Stomach (tissue), 19 donors: ENCODE measurements around the gene MARS2. TPM values are rescaled to one million over a fixed set of nuclear protein-coding genes. Genes with fewer than 3 reads are reported as not detected.

Experiments used
- DNase-seq, 2 donors: peaks; one replicate each; pipeline versions ENCODE4 v3.0.0 to v3.0.0-alpha.2; 2013 to 2019
- H3K27ac ChIP-seq, 5 donors: fragments of 200-600 bp in 4 of 5; sonication (generic) in 4 of 5; one replicate each; pipeline ENCODE4 v1.5.1; 2013 to 2019; ENCODE audit warnings: mild to moderate bottlenecking in 1 of 5, moderate library complexity in 1 of 5
- H3K27me3 ChIP-seq, 3 donors: fragments of 200-600 bp; sonication (generic); one replicate each; pipeline ENCODE4 v1.5.1; 2017 to 2019; ENCODE audit warnings: mixed run types in 1 of 3
- H3K36me3 ChIP-seq, 4 donors: fragments of 200-600 bp; sonication (generic); 1 replicate in 3 of 4; 2 replicates in 1 of 4; pipeline ENCODE4 v1.5.1; 2016 to 2019
- H3K4me1 ChIP-seq, 4 donors: fragments of 200-600 bp; sonication (generic); one replicate each; pipeline ENCODE4 v1.5.1; 2016 to 2019
- H3K4me3 ChIP-seq, 4 donors: fragments of 200-600 bp; sonication (generic) in 3 of 4; one replicate each; pipeline ENCODE4 v1.5.1; 2016 to 2019; ENCODE audit warnings: mild to moderate bottlenecking in 1 of 4
- H3K9me3 ChIP-seq, 4 donors: fragments of 200-600 bp; sonication (generic); one replicate each; pipeline ENCODE4 v1.5.1; 2016 to 2019
- CTCF ChIP-seq, 7 experiments: fragments of 450-650 bp in 4 of 7; fragments of 200-600 bp in 3 of 7; sonication (generic) in 3 of 7; IDR thresholded peaks; one replicate each; pipeline ENCODE4 v1.5.1; 2016 to 2019; ENCODE audit warnings: antibody characterized with exemption in 7 of 7, control low read depth in 2 of 7, mild to moderate bottlenecking in 1 of 7
- EP300 ChIP-seq: sonication (generic); formaldehyde crosslinking; IDR thresholded peaks from one replicate; pipeline ENCODE4 v1.6.1; 2017; ENCODE audit warnings: antibody characterized with exemption
- POLR2A ChIP-seq, 4 donors: fragments of 450-650 bp; IDR thresholded peaks; one replicate each; pipeline ENCODE4 v1.6.1; 2016; ENCODE audit warnings: antibody characterized with exemption in 4 of 4, control low read depth in 2 of 4, mild to moderate bottlenecking in 1 of 4, moderate library complexity in 1 of 4
- POLR2AphosphoS5 ChIP-seq, 3 donors: sonication (generic); formaldehyde crosslinking; IDR thresholded peaks; one replicate each; pipeline ENCODE4 v1.6.1; 2016; ENCODE audit warnings: antibody characterized with exemption in 3 of 3
- WGBS, 5 donors: extraction: QIAGEN DNeasy Blood & Tissue Kit in 3 of 5; methylation state at CpG; one replicate each; pipeline versions ENCODE4 v1.1.5 to v1.1.7; 2013 to 2018; 5-methylcytosine and 5-hydroxymethylcytosine counted together
- intact Hi-C: fragments of 100-400 bp; cut with DNase I; formaldehyde crosslinking; loops from one replicate; pipeline ENCODE4 v1.15.1; 2023; ENCODE audit warnings: low total_unique reads
- long read RNA-seq, 10 donors: transcript quantifications; one replicate each; lab custom pipeline, GENCODE V29; 2026
- polyA plus RNA-seq, 3 donors: library from polyadenylated mRNA; stranded (reverse); fragments of 200-250 nt; gene quantifications; one replicate each; pipeline ENCODE4 v1.2.3, GENCODE V29; 2013
- total RNA-seq, 5 donors: library from RNA; depleted of rRNA; stranded (reverse); fragments of >200 nt; gene quantifications; one replicate each; pipeline versions ENCODE4 v1.1.0 to v1.2.3, GENCODE V29; 2014 to 2016
- donor health status: healthy with polysubstance abuse.
- donor health status: Bipolar disorder and iron deficiency.
- donor health status: healthy.

MARS2 gene
- 10 to 100 TPM in 1 of 5 donors, 1 to 10 TPM in 3, under 1 TPM in 1; 0.58 to 14.8 (median 6.8) TPM for total RNA-seq
- polyA plus RNA-seq = 1 to 10 TPM; 2.4 to 3.2 (median 3.0) TPM
- long read RNA-seq, donor 1 = 0 reads
- long read RNA-seq, donor 2, partial matches to known transcripts = 0 of 2 reads
- long read RNA-seq, donor 2, other reads (novel, unspliced or antisense) = 0 of 2 reads
- long read RNA-seq, donor 3, partial matches to known transcripts = 0 of 3 reads
- long read RNA-seq, donor 3, other reads (novel, unspliced or antisense) = 0 of 3 reads
- long read RNA-seq, donor 4 = 0 reads
- long read RNA-seq, donor 5, transcript MARS2-201 (1 exons, 3,019 nt) = major isoform, 9 of 9 reads
- long read RNA-seq, donor 5, partial matches to known transcripts = 0 of 9 reads
- long read RNA-seq, donor 5, other reads (novel, unspliced or antisense) = 0 of 9 reads
- long read RNA-seq, donor 6 = 0 reads
- long read RNA-seq, donor 7, transcript MARS2-201 (1 exons, 3,019 nt) = major isoform, 10 of 10 reads
- long read RNA-seq, donor 7, partial matches to known transcripts = 0 of 10 reads
- long read RNA-seq, donor 7, other reads (novel, unspliced or antisense) = 0 of 10 reads
- long read RNA-seq, donor 8, partial matches to known transcripts = 0 of 1 reads
- long read RNA-seq, donor 8, other reads (novel, unspliced or antisense) = 0 of 1 reads
- long read RNA-seq, donor 9, transcript MARS2-201 (1 exons, 3,019 nt) = major isoform, 10 of 10 reads
- long read RNA-seq, donor 9, partial matches to known transcripts = 0 of 10 reads
- long read RNA-seq, donor 9, other reads (novel, unspliced or antisense) = 0 of 10 reads
- long read RNA-seq, donor 10 = 0 reads

- H3K4me3 ChIP-seq = peak within 1 kb of the TSS; percentile 81 to 100 (median 94)
- DNase-seq = peak; percentile 95 to 98
- H3K9me3 ChIP-seq = no peaks in the 10 kb centered on the region
- H3K27me3 ChIP-seq = no peaks in the 10 kb centered on the region
- no peaks in the 10 kb centered on the region for H3K36me3 ChIP-seq
- peaks cover 31 to 46% (median 37%) of the 10 kb centered on the region in 4 donors for H3K4me1 ChIP-seq
- TF ChIP-seq POLR2A (IDR thresholded peaks at IDR 0.05) (peak in 1 of 4 donors; percentile 44), POLR2AphosphoS5 (IDR thresholded peaks at IDR 0.05) (peak; percentile 25 to 91 (median 81)), CTCF (IDR thresholded peaks at IDR 0.05) (no peak)
- 0 to 1% (median 0%) methylated on average over 18 to 86 of the region's 86 CpGs for WGBS, 5 donors
- H3K27ac ChIP-seq = peak within 1 kb of the TSS; percentile 78 to 90 (median 83)
- intact Hi-C loops = no loop called here
Measured at GRCh38 chr2:197705121-197705911, at the start of gene MARS2. Gene MARS2 (plus strand): TSS chr2:197705369. CDS start chr2:197705406, 37 bp downstream.

GRCh38 chr2:197657562-197657961 lies 47.6 kb upstream of the MARS2 start:
- no peak for DNase-seq
- Histone ChIP-seq H3K9me3 (no peaks in the 10 kb centered on the region), H3K4me3 (no peak overlapping the region), H3K27ac (no peak overlapping the region), H3K27me3 (no peaks in the 10 kb centered on the region), H3K36me3 (no peaks in the 10 kb centered on the region), H3K4me1 (no peaks in the 10 kb centered on the region)
- TF ChIP-seq CTCF (IDR thresholded peaks at IDR 0.05) (no peak), POLR2AphosphoS5 (IDR thresholded peaks at IDR 0.05) (no peak), POLR2A (IDR thresholded peaks at IDR 0.05) (no peak), EP300 (no peak)
- intact Hi-C loops = no loop called here

GRCh38 chr2:197661626-197662025 lies 43.5 kb upstream of the MARS2 start:
- 65 to 82% (median 70%) methylated on average over 3 of the region's 3 CpGs for WGBS, 5 donors
- no peak overlapping the region for H3K4me3 ChIP-seq
- DNase-seq = no peak
- H3K27me3 ChIP-seq = no peaks in the 10 kb centered on the region
- intact Hi-C loops = no loop called here
- H3K9me3 ChIP-seq = peaks cover 0 to 10% (median 9%) of the 10 kb centered on the region in 4 donors
- no peaks in the 10 kb centered on the region for H3K4me1 ChIP-seq
- no peak overlapping the region for H3K27ac ChIP-seq
- no peak for TF ChIP-seq CTCF (IDR thresholded peaks at IDR 0.05)
- TF ChIP-seq POLR2A (IDR thresholded peaks at IDR 0.05) = no peak
- TF ChIP-seq POLR2AphosphoS5 (IDR thresholded peaks at IDR 0.05) = no peak
- no peak for TF ChIP-seq EP300
- no peaks in the 10 kb centered on the region for H3K36me3 ChIP-seq

- TF ChIP-seq POLR2AphosphoS5 (IDR thresholded peaks at IDR 0.05) (no peak), EP300 (no peak), POLR2A (IDR thresholded peaks at IDR 0.05) (no peak), CTCF (IDR thresholded peaks at IDR 0.05) (no peak)
- Histone ChIP-seq H3K9me3 (peaks cover 0 to 24% (median 15%) of the 10 kb centered on the region in 4 donors), H3K27me3 (no peaks in the 10 kb centered on the region), H3K36me3 (no peaks in the 10 kb centered on the region), H3K4me1 (no peaks in the 10 kb centered on the region), H3K27ac (no peak overlapping the region), H3K4me3 (no peak overlapping the region)
- DNase-seq = no peak
- intact Hi-C loops = no loop called here
Measured at GRCh38 chr2:197666277-197666676, 38.9 kb upstream of the MARS2 start.
